ENCODE data around the gene ALPL.

ALPL gene

GRCh38 chr1:21530368-21531016 is 21.3 kb downstream of the ALPL start:
- no peak for DNase-seq (ENCODE audit: low spot score)

GRCh38 chr1:21531241-21531640 is 22.0 kb downstream of the ALPL start:
- no peak for DNase-seq (ENCODE audit: low spot score)

- no peak for DNase-seq (ENCODE audit: low spot score)
Observed at GRCh38 chr1:21532496-21532895, 23.3 kb downstream of the ALPL start.

GRCh38 chr1:21532992-21533534 is 23.8 kb downstream of the ALPL start:
- DNase-seq (ENCODE audit: low spot score) = no peak

- no peak for DNase-seq (ENCODE audit: low spot score)
Observed at GRCh38 chr1:21534146-21534545, 24.9 kb downstream of the ALPL start.

- DNase-seq (ENCODE audit: low spot score) = peak; percentile 59
Observed at GRCh38 chr1:21534674-21535378, 25.6 kb downstream of the ALPL start.

GRCh38 chr1:21536218-21536617 is 27.0 kb downstream of the ALPL start:
- DNase-seq (ENCODE audit: low spot score) = no peak

GRCh38 chr1:21537511-21537931 is 28.3 kb downstream of the ALPL start:
- no peak for DNase-seq (ENCODE audit: low spot score)

GRCh38 chr1:21537932-21538630 is 28.9 kb downstream of the ALPL start:
- DNase-seq (ENCODE audit: low spot score) = no peak

- DNase-seq (ENCODE audit: low spot score) = peak; percentile 53
Observed at GRCh38 chr1:21539933-21540332, 30.7 kb downstream of the ALPL start.

GRCh38 chr1:21541329-21541728 is 32.1 kb downstream of the ALPL start:
- DNase-seq (ENCODE audit: low spot score) = no peak

GRCh38 chr1:21541835-21542234 is 32.6 kb downstream of the ALPL start:
- no peak for DNase-seq (ENCODE audit: low spot score)

- no peak for DNase-seq (ENCODE audit: low spot score)
Observed at GRCh38 chr1:21543598-21543997, 34.4 kb downstream of the ALPL start.

GRCh38 chr1:21544095-21544494 is 34.9 kb downstream of the ALPL start:
- no peak for DNase-seq (ENCODE audit: low spot score)

GRCh38 chr1:21546122-21546825 is 37.1 kb downstream of the ALPL start:
- DNase-seq (ENCODE audit: low spot score) = no peak

- DNase-seq (ENCODE audit: low spot score) = no peak
Observed at GRCh38 chr1:21547876-21548275, 38.7 kb downstream of the ALPL start.

- DNase-seq (ENCODE audit: low spot score) = no peak
Observed at GRCh38 chr1:21550097-21550496, 40.9 kb downstream of the ALPL start.

- no peak for DNase-seq (ENCODE audit: low spot score)
Observed at GRCh38 chr1:21550866-21551475, 41.7 kb downstream of the ALPL start.

GRCh38 chr1:21552715-21553114 is 43.5 kb downstream of the ALPL start:
- no peak for DNase-seq (ENCODE audit: low spot score)

GRCh38 chr1:21553116-21553926 is 44.1 kb downstream of the ALPL start:
- no peak for DNase-seq (ENCODE audit: low spot score)
